ENCODE measurements around the gene SULF2. TPM values are rescaled to one million over a fixed set of nuclear protein-coding genes. Genes with fewer than 3 reads are reported as not detected.

Gene SULF2
- total RNA-seq, 1 donor from 2014 or later = 24.0 TPM

DNA sequence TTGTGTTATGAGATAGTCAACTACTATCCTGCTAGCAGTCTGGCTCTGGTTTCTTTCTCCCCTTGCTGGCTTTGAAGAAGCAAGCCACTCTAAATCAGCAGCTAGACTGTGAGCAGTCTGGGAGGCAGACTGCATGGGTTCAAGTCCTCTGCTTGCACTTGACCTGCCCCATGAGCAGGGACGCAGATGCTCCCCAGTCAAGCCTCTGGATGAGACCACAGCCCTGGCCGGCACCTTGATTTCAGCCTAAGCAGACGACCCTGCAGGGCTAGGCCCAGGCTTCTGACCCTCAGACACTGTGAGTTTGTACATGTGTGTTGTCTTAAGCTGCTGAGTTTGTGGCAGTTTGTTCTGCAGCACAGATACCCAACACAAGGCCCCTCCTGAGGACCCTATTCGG is 105.8 kb downstream of the SULF2 start:
- Histone ChIP-seq H4K20me1 (ENCODE audit: low read depth) (no peaks in the 10 kb centered on the region), H3K4me3 (no peak overlapping the region), H3K4me1 (no peaks in the 10 kb centered on the region), H3K4me2 (no peak overlapping the region), H3K79me2 (ENCODE audit: low read depth) (no peaks in the 10 kb centered on the region), H3K27ac (no peak overlapping the region), H2AFZ (replicated peaks) (no peak overlapping the region), H3K9me3 (ENCODE audit: low read depth) (no peaks in the 10 kb centered on the region), H3F3A (ENCODE audit: low read depth) (no peaks in the 10 kb centered on the region), H3K36me3 (no peaks in the 10 kb centered on the region), H3K27me3 (no peaks in the 10 kb centered on the region), H3K9ac (no peak overlapping the region)
- no peak overlapping the region for H3K27ac Mint-ChIP-seq
- H3K4me1 Mint-ChIP-seq = peaks cover 17% of the 10 kb centered on the region
- no peak for DNase-seq (ENCODE audit: low spot score)
- H3K9me3 Mint-ChIP-seq = no peaks in the 10 kb centered on the region
- H3K4me3 Mint-ChIP-seq = no peak overlapping the region
- H3K27me3 Mint-ChIP-seq (ENCODE audit: insufficient read depth, low read depth) = peaks cover 7% of the 10 kb centered on the region
- TF ChIP-seq CTCF (IDR thresholded peaks at IDR 0.05) (no peak), EZH2phosphoT487 (IDR thresholded peaks at IDR 0.05) (no peak), EZH2 (IDR thresholded peaks at IDR 0.05) (no peak)
- no peaks in the 10 kb centered on the region for H3K36me3 Mint-ChIP-seq

- Histone ChIP-seq H3K27ac (no peak overlapping the region), H4K20me1 (ENCODE audit: low read depth) (no peaks in the 10 kb centered on the region), H3F3A (ENCODE audit: low read depth) (no peaks in the 10 kb centered on the region), H3K27me3 (no peaks in the 10 kb centered on the region), H3K4me2 (no peak overlapping the region), H3K9ac (no peak overlapping the region), H3K9me3 (ENCODE audit: low read depth) (no peaks in the 10 kb centered on the region), H3K36me3 (no peaks in the 10 kb centered on the region), H3K79me2 (ENCODE audit: low read depth) (no peaks in the 10 kb centered on the region), H3K4me3 (no peak overlapping the region), H2AFZ (replicated peaks) (no peak overlapping the region), H3K4me1 (no peaks in the 10 kb centered on the region)
- Mint-ChIP-seq H3K27me3 (ENCODE audit: insufficient read depth, low read depth) (peaks cover 7% of the 10 kb centered on the region), H3K4me3 (no peak overlapping the region), H3K4me1 (peaks cover 17% of the 10 kb centered on the region), H3K36me3 (no peaks in the 10 kb centered on the region), H3K27ac (no peak overlapping the region), H3K9me3 (no peaks in the 10 kb centered on the region)
- DNase-seq (ENCODE audit: low spot score) = no peak
- no peak for TF ChIP-seq EZH2phosphoT487 (IDR thresholded peaks at IDR 0.05)
- no peak for TF ChIP-seq EZH2 (IDR thresholded peaks at IDR 0.05)
- no peak for TF ChIP-seq CTCF (IDR thresholded peaks at IDR 0.05)
Measured at GRCh38 chr20:47678536-47678935, 106.7 kb downstream of the SULF2 start.

DNA sequence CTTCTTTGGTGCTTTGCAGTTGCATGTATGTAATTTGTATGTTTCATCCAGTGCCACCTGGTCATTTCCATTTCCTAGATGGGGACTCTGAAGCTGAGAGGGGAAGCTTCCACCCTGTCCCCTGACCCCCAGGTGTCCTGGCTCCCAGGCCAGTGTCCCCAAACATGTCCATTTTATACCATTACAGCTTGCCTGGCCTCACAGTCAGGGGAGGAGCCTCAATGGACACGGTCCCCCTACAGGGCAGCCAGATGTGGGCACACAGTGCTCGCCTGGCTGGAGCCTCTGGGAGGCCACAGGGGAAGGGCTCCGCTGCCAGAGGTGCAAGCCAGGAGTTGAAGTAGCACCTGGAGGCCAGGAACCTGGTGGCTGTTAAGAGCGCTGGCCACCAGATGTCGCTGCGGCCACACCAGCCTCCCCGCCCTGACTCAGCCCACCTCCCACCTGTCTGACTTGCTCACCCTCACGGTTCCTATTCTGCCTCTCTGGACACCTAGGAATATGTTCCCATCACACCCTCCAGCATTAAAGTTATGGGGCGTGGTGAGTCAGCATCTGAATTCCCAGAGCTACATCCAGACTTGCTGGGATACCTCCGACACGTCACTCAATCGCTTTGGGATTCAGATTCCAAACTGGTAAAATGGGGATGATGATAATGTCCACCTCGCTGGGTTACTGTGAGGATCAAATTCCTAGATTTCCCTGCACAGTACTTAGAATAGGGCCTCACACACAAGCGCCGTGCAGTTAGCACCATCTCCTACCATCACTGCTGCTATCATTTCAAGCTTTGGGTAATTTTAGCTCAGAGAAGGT is 107.4 kb downstream of the SULF2 start:
- Histone ChIP-seq H3F3A (ENCODE audit: low read depth) (no peaks in the 10 kb centered on the region), H3K27me3 (no peaks in the 10 kb centered on the region), H2AFZ (replicated peaks) (no peak overlapping the region), H3K4me3 (no peak overlapping the region), H3K27ac (no peak overlapping the region), H3K79me2 (ENCODE audit: low read depth) (no peaks in the 10 kb centered on the region), H3K4me2 (no peak overlapping the region), H3K4me1 (no peaks in the 10 kb centered on the region), H4K20me1 (ENCODE audit: low read depth) (no peaks in the 10 kb centered on the region), H3K9me3 (ENCODE audit: low read depth) (no peaks in the 10 kb centered on the region), H3K9ac (no peak overlapping the region), H3K36me3 (no peaks in the 10 kb centered on the region)
- H3K27me3 Mint-ChIP-seq (ENCODE audit: insufficient read depth, low read depth) = peaks cover 7% of the 10 kb centered on the region
- no peaks in the 10 kb centered on the region for H3K36me3 Mint-ChIP-seq
- peaks cover 17% of the 10 kb centered on the region for H3K4me1 Mint-ChIP-seq
- H3K4me3 Mint-ChIP-seq = no peak overlapping the region
- DNase-seq (ENCODE audit: low spot score) = peak; percentile 75
- no peaks in the 10 kb centered on the region for H3K9me3 Mint-ChIP-seq
- TF ChIP-seq EZH2 (IDR thresholded peaks at IDR 0.05) = no peak
- TF ChIP-seq CTCF (IDR thresholded peaks at IDR 0.05) = peak; percentile 85
- H3K27ac Mint-ChIP-seq = no peak overlapping the region
